ENCODE data around the gene SKAP1.
A peak's percentile ranks its signal among the peaks of the same experiment; 100 is the strongest.
"Not testable (repeated sequence)": the region's sequence is repeated elsewhere in the genome, so short reads cannot be mapped to it uniquely, and the experiment has no call there.

Gene SKAP1

DNA sequence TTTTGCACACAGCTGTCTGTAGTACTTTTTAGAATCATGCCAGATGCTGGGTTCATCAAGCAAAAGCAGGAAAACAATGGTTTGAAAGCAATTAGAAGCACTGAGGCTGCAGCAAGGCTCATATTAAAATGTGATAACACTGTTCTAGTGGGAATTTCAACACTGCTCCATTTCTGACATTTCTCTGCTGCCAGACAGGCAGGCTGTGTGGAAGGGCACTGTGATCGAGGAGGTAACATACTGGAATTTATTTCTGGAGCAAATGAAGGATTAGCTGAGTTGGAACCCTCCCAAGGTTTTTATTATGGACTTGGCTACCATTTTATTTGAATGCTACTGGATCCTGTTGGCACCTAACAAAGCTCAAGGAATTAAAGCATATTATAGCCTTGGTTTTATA lies 66.9 kb downstream of the SKAP1 start:
- DNase-seq = no peak

DNA sequence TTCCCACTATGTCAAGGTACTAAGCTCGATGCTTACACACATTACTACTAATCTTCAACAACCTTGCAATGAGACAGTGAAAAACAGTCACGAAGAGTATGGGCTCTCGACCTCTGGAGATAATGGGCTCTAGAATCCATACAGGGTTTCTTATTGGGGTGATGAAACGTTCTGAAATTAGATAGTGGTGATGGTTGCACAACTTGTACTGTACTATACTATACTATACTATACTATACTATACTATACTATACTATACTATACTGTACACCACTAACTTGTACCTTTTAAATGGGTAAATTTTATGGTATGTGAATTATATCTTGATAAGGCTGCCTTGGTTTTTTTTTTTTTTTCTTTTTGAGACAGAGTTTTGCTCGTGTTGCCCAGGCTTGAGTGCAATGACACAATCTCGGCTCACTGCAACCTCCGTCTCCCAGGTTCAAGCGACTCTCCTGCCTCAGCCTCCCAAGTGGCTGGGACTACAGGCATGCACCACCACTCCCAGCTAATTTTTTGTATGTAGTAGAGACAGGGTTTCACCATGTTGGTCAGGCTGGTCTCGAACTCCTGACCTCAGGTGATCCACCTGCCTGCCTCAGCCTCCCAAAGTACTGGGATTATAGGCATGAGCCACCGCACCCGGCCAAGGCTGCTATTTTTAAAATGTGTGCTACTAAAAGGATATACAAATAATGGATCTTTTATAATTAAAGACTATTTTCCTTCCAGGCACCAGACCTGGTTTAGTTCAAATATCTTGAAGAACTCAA lies 69.0 kb downstream of the SKAP1 start:
- not testable (repeated sequence) for DNase-seq

DNA sequence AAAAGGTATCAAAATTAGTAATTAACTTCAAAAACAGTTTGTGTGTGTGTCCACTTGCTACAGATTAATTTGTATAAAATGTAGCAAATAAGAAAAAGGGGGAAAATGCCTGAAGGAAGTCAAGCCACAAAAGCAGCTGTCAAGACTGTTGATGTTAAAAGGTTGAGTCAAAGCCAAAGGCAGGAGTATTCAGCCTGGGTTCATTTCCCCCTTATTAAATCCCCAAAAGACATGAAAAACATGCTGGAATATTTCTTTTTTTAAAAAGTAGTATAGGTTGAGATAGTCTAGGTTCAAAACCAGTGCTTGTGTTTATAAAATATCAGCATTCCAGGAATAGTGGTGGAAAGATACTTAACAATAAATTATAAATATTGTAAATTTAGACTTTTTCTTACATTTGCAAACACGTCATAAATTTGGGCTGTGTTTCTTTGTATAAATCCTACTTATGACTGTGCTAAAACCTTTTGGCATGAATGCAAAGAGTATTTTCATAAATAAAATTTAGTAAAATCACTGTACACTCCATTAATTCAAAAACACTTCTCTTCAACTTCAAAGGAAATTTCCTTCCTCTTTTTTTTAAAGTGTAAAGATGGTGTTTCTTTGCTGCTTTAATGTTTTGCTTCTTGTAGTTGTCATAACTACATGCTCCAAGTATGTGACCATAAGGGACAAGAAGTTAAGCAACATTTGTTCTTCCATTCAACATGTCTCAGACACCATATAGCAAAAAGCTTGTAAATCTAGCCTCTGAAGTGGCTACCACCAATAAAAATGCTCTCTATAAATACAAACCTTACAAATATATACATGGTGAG lies 72.0 kb downstream of the SKAP1 start:
- DNase-seq = no peak

GRCh38 chr17:48356866-48357265 lies 73.1 kb downstream of the SKAP1 start:
- DNase-seq = no peak

- DNase-seq = peak; percentile 3
These were observed 77.4 kb downstream of the SKAP1 start for GRCh38 chr17:48352630-48353029.

- DNase-seq = peak; percentile 57
These were observed 78.1 kb downstream of the SKAP1 start for GRCh38 chr17:48351911-48352332.

DNA sequence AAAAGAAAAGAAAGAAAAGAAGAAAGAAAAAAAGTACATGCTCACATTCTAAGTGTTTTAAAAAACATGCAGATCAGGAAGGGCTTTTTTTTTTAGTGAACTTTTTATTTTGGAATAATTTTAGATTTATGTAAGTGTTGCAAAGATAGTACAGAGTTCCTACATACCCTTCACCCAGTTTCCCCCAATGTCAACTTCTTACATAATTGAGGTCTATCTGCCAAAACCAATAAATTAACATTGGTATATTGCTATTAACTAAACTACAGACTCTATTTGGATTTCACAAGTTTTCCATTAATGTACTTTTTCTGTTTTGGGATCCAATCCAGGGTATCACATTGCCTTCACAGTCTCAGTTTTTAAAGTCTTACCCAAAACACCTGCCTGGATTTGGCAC lies 81.7 kb downstream of the SKAP1 start:
- no peak for DNase-seq

GRCh38 chr17:48347177-48347576 lies 82.8 kb downstream of the SKAP1 start:
- DNase-seq = no peak

DNA sequence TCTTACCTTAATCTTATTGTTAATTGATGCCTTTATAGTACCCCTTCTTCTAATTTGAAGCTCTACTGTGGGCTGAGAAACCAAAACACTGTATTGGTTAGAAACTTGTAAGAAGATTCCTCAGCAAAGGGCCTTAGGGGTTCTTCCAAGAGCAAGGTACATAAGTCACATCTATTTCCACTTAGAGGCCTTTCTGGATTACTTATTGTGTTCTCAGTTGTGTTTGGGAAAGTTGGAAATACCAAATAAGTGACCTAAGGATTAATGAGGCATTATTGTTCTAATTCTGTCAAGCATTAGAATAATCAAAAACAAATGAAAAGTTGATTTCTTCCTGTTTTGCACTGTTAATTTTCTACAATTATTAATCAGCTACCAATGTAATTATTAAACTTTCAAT lies 85.8 kb downstream of the SKAP1 start:
- no peak for DNase-seq

DNA sequence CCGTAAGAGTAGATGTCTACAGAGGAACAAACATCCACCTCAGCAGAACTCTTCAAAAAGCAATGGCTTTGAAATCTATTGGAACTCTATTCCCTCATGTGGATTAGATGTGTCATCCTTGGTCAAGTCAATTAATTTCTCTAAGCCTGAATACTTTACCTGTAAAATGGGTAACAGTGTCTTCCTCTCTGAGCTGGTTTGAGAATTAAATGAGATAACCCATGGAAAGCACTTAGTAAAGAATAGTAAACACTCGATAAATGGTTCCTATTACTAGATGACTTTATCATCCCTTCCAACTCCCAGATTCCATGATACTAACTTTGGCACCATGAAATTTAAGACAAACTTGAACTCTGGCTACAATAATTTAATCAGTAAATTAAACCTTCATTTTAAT lies 89.1 kb downstream of the SKAP1 start:
- no peak for DNase-seq

DNA sequence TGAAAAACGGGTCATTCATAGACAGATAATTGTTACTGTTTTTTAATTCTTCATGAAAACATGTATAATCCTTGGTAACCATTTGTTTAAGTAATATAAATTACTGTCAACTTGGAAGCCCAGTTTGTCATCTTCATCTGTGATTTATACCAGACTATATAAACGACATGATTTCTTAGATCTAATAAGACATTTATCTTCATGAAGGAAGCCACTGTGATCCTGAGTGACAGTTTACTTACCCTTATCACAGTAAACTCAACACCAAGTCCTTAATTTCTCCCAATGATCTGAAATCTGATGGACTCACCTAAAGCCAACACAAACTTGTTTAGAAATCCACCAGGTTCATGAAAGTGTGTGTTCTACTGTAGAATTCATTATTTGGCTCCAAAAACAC lies 91.3 kb downstream of the SKAP1 start:
- no peak for DNase-seq

DNA sequence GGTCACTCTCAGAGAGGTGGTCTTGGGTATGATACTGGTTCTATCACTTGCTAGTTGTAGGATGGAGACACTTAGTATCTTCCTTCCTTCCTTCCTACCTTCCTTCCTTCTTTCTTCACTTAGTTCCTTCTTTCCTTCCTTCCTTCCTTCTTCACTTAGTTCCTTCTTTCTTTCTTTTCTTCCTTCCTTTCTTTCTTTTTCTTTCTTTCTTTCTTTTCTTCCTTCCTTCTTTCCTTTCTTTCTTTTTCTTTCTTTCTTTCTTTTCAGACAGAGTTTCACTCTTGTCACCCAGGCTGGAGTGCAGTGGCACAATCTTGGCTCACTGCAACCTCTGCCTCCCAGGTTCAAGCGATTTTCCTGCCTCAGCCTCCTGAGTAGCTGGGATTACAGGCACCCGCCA lies 92.1 kb downstream of the SKAP1 start:
- not testable (repeated sequence) for DNase-seq

GRCh38 chr17:48336986-48337385 lies 93.0 kb downstream of the SKAP1 start:
- no peak for DNase-seq

- DNase-seq = peak; percentile 63
These were observed 94.0 kb downstream of the SKAP1 start for GRCh38 chr17:48335858-48336500.

GRCh38 chr17:48335146-48335784 lies 94.7 kb downstream of the SKAP1 start:
- no peak for DNase-seq

DNA sequence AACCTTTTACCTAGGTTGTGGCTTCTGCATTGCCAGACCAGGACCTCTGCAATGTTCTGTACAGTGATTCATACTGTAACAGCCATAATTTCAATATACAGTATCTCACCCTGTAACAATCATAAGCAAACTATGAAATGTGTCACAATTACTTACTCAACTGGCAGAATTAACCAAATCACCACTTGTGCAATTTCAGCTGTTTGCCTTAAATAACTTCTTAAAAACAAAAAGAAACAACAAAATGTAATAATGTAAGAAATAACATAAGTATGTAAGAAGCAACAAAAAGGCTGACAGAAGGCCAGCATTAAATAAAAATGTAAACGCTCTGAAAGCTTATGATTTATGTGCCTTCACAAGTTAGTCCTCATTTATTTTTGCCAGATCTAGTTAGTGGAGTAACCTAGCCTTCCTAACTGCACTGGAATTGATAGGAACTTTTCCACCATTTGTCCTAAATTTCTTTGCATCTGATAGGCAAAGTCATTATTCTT lies 96.9 kb downstream of the SKAP1 start:
- peak; percentile 28 for DNase-seq

DNA sequence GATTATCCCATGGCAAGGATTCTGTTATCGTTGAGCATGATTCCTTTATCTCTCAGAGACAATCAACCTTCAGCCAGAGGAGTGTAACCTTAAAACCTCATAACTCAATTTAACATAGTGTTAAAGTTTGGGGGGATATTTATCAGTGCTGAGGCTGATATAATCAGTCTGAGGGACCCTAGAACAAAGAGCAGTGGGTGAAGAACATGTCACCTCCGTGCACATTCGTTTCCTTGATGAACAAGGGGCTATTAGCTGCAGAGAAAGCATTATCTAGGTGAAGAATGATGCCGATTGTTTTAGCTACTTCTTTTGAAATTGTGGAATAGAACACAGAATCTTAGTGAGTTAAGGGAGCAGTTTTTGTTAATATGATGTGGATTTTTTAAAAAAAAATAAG lies 99.1 kb downstream of the SKAP1 start:
- DNase-seq = no peak

- DNase-seq = no peak
These were observed 99.6 kb downstream of the SKAP1 start for GRCh38 chr17:48330421-48330820.

DNA sequence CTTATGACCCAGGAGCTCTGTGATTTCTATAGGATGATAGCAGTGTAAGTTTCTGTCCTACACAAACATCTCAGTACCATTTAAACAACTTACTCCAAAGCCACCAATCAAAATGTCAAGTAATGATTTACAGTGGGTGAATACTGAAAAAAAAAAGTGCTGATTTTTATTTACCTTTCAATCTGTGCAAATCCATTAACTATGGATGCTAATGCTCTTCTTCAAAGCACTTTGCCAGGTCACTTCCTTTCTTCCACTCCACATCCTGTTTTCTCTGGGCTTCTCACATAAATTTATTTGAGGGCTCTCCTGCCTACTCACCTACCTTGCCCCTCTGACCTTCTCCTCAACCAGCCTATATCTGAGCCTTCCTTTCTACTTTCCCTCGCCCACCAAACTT lies 101.6 kb downstream of the SKAP1 start:
- DNase-seq = no peak

- DNase-seq = no peak
These were observed 103.7 kb downstream of the SKAP1 start for GRCh38 chr17:48326310-48326709.

GRCh38 chr17:48322060-48322459 lies 108.0 kb downstream of the SKAP1 start:
- DNase-seq = no peak

DNA sequence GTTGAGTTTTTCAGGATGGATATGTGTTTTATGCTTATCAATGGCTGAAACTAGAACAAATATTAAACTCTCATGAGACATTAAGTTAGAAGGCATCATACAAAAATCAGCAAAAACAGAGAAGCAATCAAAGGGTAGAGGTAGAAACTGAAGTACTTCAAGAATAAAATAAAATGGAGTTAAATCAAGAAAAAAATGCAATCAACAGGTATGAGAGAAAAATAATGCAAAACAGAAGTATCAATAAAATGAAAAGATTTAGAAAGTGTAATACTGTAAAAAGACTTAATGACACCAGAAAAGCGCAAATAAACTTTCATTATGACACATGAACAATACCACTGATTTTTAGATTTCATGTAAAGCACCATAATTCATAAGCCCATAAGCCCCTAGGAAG lies 112.3 kb downstream of the SKAP1 start:
- no peak for DNase-seq

- no peak for DNase-seq
These were observed 115.3 kb downstream of the SKAP1 start for GRCh38 chr17:48314716-48315115.
